HepG2 (cell line): ENCODE results near the gene BRD2. TPM values are rescaled to one million over a fixed set of nuclear protein-coding genes. Genes with fewer than 3 reads are reported as not detected.

Source experiments
- ATAC-seq: fragments of 200-7000 bp; cut with Tn5 transposase; 3 replicates; pipeline ENCODE4 v1.9.1; 2020; ENCODE audit warnings: mild to moderate bottlenecking, moderate library complexity
- BruUV-seq: library from RNA; stranded (reverse); fragments of 400-500 nt; replicated peaks from 2 replicates; lab custom pipeline; 2021; lab: Mats Ljungman, UMichigan
- CTCF ChIA-PET: fragments of 300-600 bp; formaldehyde crosslinking; extraction: SDS; loops from one replicate; lab custom pipeline; 2021; ENCODE audit warnings: low total read pairs, inconsistent platforms, low intra/inter-chr PET ratio; lab: Yijun Ruan, JAX
- POLR2A ChIA-PET: fragments of 350-600 bp; sonication (Branson Sonifier 250); formaldehyde crosslinking; loops from one replicate; lab custom pipeline; 2020; ENCODE audit warnings: antibody characterized with exemption, inconsistent platforms; lab: Yijun Ruan, JAX
- DNase-seq: peaks from one replicate; pipeline ENCODE4 v3.0.0-alpha.2; 2015; ENCODE audit warnings: low spot score
- FAIRE-seq: peaks from 3 replicates; lab custom pipeline; 2011; peaks lifted over from hg19 to GRCh38; lab: Jason Lieb, UNC
- H2AFZ ChIP-seq: one replicate; pipeline ENCODE4 v1.6.1; 2011; ENCODE audit warnings: low read length, inconsistent platforms
- H3K27ac ChIP-seq: fragments of 300-600 bp; 3 replicates; pipeline ENCODE4 v1.8.0; 2011; ENCODE audit warnings: mixed run types, mild to moderate bottlenecking, mixed read lengths, low read length, inconsistent platforms; ENCODE audit not compliant: insufficient read depth; ENCODE audit errors: extremely low read length
- H3K27me3 ChIP-seq, 2 experiments: fragments of 200-600 bp in 1 of 2; 2 replicates in 1 of 2; 3 replicates in 1 of 2; pipeline versions ENCODE4 v1.6.0 to v1.8.0; 2011; ENCODE audit warnings: low read length in 2 of 2, mild to moderate bottlenecking in 2 of 2, moderate library complexity in 2 of 2, inconsistent platforms in 1 of 2; ENCODE audit not compliant: insufficient read depth in 2 of 2, control insufficient read depth in 1 of 2
- H3K36me3 ChIP-seq, 2 experiments: fragments of 200-600 bp in 1 of 2; replicated peaks in 1 of 2; 2 replicates in 1 of 2; 3 replicates in 1 of 2; pipeline versions ENCODE4 v1.5.1 to v1.8.0; 2011; ENCODE audit warnings: low read length in 2 of 2, inconsistent platforms in 1 of 2; ENCODE audit not compliant: insufficient read depth in 2 of 2, control insufficient read depth in 1 of 2
- H3K4me1 ChIP-seq: 2 replicates; pipeline ENCODE4 v1.5.1; 2012; ENCODE audit warnings: low read length, inconsistent platforms; ENCODE audit not compliant: insufficient read depth
- H3K4me2 ChIP-seq: 2 replicates; pipeline ENCODE4 v1.6.0; 2011; ENCODE audit warnings: low read depth, low read length, inconsistent platforms
- H3K4me3 ChIP-seq, 3 experiments: fragments of 200-600 bp in 1 of 3; sonication (generic), shearing (Covaris generic) in 1 of 3; replicated peaks in 1 of 3; 2 replicates each; pipeline ENCODE4 v1.5.1; 2011 to 2016; ENCODE audit warnings: low read length in 3 of 3, inconsistent platforms in 2 of 3, low read depth in 2 of 3, mild to moderate bottlenecking in 2 of 3, control low read depth in 1 of 3, mixed read lengths in 1 of 3; ENCODE audit not compliant: insufficient read depth in 1 of 3
- H3K79me2 ChIP-seq: one replicate; pipeline ENCODE4 v1.6.1; 2011; ENCODE audit warnings: low read length, inconsistent platforms; ENCODE audit not compliant: insufficient read depth
- H3K9ac ChIP-seq: 2 replicates; pipeline ENCODE4 v1.6.0; 2011; ENCODE audit warnings: mild to moderate bottlenecking, low read depth, low read length, inconsistent platforms; ENCODE audit not compliant: insufficient read depth
- H3K9me3 ChIP-seq: 2 replicates; pipeline ENCODE4 v1.5.1; 2012; ENCODE audit warnings: mild to moderate bottlenecking, low read length
- H4K20me1 ChIP-seq: 2 replicates; pipeline ENCODE4 v1.6.0; 2011; ENCODE audit warnings: inconsistent platforms, mild to moderate bottlenecking, low read length, moderate library complexity; ENCODE audit not compliant: insufficient read depth
- ATAD3A ChIP-seq: sonication (generic); formaldehyde crosslinking; IDR thresholded peaks from 2 replicates; pipeline ENCODE4 v1.4.0; 2020; ENCODE audit warnings: missing genetic modification reagents
- DBP ChIP-seq: sonication (generic); formaldehyde crosslinking; IDR thresholded peaks from 2 replicates; pipeline ENCODE4 v1.4.0; 2020; ENCODE audit warnings: missing genetic modification reagents; ENCODE audit errors: not compliant biosample characterization
- EP300 ChIP-seq, 3 experiments: sonication (generic) in 1 of 3; formaldehyde crosslinking in 1 of 3; IDR thresholded peaks; 2 replicates each; pipeline versions ENCODE4 v1.5.1 to v1.6.1; 2011 to 2020; ENCODE audit warnings: low read depth in 2 of 3, low read length in 2 of 3, borderline replicate concordance in 1 of 3, improper control_type of control experiment in 1 of 3, mild to moderate bottlenecking in 1 of 3, missing genetic modification reagents in 1 of 3, moderate library complexity in 1 of 3
- GTF2F1 ChIP-seq: fragments of 150-350 bp; IDR thresholded peaks from 2 replicates; pipeline ENCODE4 v1.6.1; 2014; ENCODE audit warnings: low read length
- GZF1 ChIP-seq: sonication (generic); formaldehyde crosslinking; IDR thresholded peaks from 2 replicates; pipeline ENCODE4 v1.5.1; 2020; ENCODE audit warnings: mild to moderate bottlenecking, missing genetic modification reagents
- KDM1A ChIP-seq: IDR thresholded peaks from 2 replicates; pipeline ENCODE4 v1.6.1; 2016; ENCODE audit warnings: missing compliant biosample characterization
- KLF9 ChIP-seq: IDR thresholded peaks from 2 replicates; pipeline ENCODE4 v1.6.1; 2016; ENCODE audit warnings: low read depth
- MNT ChIP-seq: fragments of 450-650 bp; IDR thresholded peaks from 2 replicates; pipeline ENCODE4 v1.6.1; 2016
- MTA1 ChIP-seq: sonication (generic); formaldehyde crosslinking; IDR thresholded peaks from 2 replicates; pipeline ENCODE4 v1.4.0; 2020; ENCODE audit warnings: missing genetic modification reagents, mild to moderate bottlenecking, borderline replicate concordance
- RBM39 ChIP-seq: fragments of 200-400 bp; formaldehyde crosslinking; IDR thresholded peaks from one replicate; pipeline ENCODE4 v1.6.1; 2018; ENCODE audit warnings: antibody characterized with exemption, mild to moderate bottlenecking, low read depth, low read length; ENCODE audit not compliant: poor library complexity, severe bottlenecking
- TBP ChIP-seq: sonication (generic); formaldehyde crosslinking; IDR thresholded peaks from 2 replicates; pipeline ENCODE4 v1.5.0; 2020; ENCODE audit warnings: missing genetic modification reagents
- ZKSCAN1 ChIP-seq: fragments of 150-350 bp; IDR thresholded peaks from 2 replicates; pipeline ENCODE4 v1.6.1; 2014; ENCODE audit warnings: low read length
- ZNF275 ChIP-seq: sonication (generic); formaldehyde crosslinking; IDR thresholded peaks from 2 replicates; pipeline ENCODE4 v1.8.0; 2022; ENCODE audit warnings: missing genetic modification reagents, mild to moderate bottlenecking, inconsistent platforms, borderline replicate concordance
- ZNF546 ChIP-seq: sonication (generic); formaldehyde crosslinking; conservative IDR thresholded peaks from 2 replicates; pipeline ENCODE4 v1.8.1; 2023; ENCODE audit warnings: mild to moderate bottlenecking, missing genetic modification reagents
- ZNF691 ChIP-seq: sonication (generic); formaldehyde crosslinking; IDR thresholded peaks from 2 replicates; pipeline ENCODE4 v1.4.0; 2020; ENCODE audit warnings: missing genetic modification reagents, low read depth, mild to moderate bottlenecking, borderline replicate concordance
- ZSCAN25 ChIP-seq: sonication (generic); formaldehyde crosslinking; IDR thresholded peaks from 2 replicates; pipeline ENCODE4 v1.8.0; 2022; ENCODE audit warnings: mild to moderate bottlenecking, missing genetic modification reagents
- WGBS: methylation state at CpG from one replicate; pipeline ENCODE4 v1.1.6; 2017; ENCODE audit warnings: low lambda C conversion rate; 5-methylcytosine and 5-hydroxymethylcytosine counted together
- in situ Hi-C: cut with HindIII; loops from 2 replicates; pipeline ENCODE4 v1.10.0; 2017; ENCODE audit warnings: low pct_unique_long_range_greater_than_20kb; ENCODE audit not compliant: extremely low pct_ligation_motif_present
- intact Hi-C: fragments of 100-400 bp; cut with micrococcal nuclease; formaldehyde crosslinking; loops from one replicate; pipeline ENCODE4 v1.10.0; 2022; ENCODE audit not compliant: unreplicated experiment
- polyA plus RNA-seq, 8 experiments: library from polyadenylated mRNA; depleted of rRNA in 3 of 8; stranded (reverse) in 7 of 8; unstranded in 1 of 8; fragments of >200 nt; fragmentation: Illumina TruSeq in 4 of 8; extraction: Trizol in 4 of 8; gene quantifications; 2 replicates each; pipeline versions ENCODE4 v1.2.1 to v1.2.3, GENCODE V29; 2011 to 2016; ENCODE audit warnings: low read depth in 4 of 8, missing spikeins in 1 of 8, mixed read lengths in 1 of 8; ENCODE audit not compliant: insufficient read depth in 1 of 8
- total RNA-seq, 5 experiments: library from RNA; depleted of rRNA; stranded (reverse); fragments of >200 nt; fragmentation: Illumina TruSeq; extraction: Trizol; gene quantifications; 2 replicates each; pipeline ENCODE4 v1.2.3, GENCODE V29; 2016; ENCODE audit warnings: low read depth in 1 of 5

Gene BRD2
- total and polyA plus RNA-seq, 2 of the 13 experiments (the other 11 are each of a cell fraction or from before 2014, with no cell fraction given): 143 to 202 TPM

GRCh38 chr6:32972353-32973143 is 4.2 kb downstream of the BRD2 start:
- H3K27ac ChIP-seq: peak overlapping the region; percentile 99
- no peaks in the 10 kb centered on the region for H3K9me3 ChIP-seq
- FAIRE-seq: no peak
- peaks cover 47% of the 10 kb centered on the region for H3K4me1 ChIP-seq
- in situ Hi-C loops: loop anchor here (5.0 to 25.0 kb wide), 2 partner anchors 780 to 1060 kb away; partner anchors contain the start of genes GPSM3, PBX2 and ZBTB12
- peaks cover 28 to 52% of the 10 kb centered on the region in 2 experiments for H3K36me3 ChIP-seq
- peaks cover 0 to 4% of the 10 kb centered on the region in 2 experiments; a peak in 1 of 5 replicates for H3K27me3 ChIP-seq
- peaks cover 85% of the 10 kb centered on the region for H3K79me2 ChIP-seq
- peaks cover 55% of the 10 kb centered on the region for H4K20me1 ChIP-seq
- intact Hi-C loops: loop anchor here (5.0 kb wide), 1 partner anchor 225 kb away; no protein-coding TSS in a partner anchor
- WGBS: 1% methylated on average over 32 of the region's 70 CpGs
- ChIA-PET CTCF (no interaction called here), POLR2A (interaction anchor here (0.7 to 10.5 kb wide), 62 partner anchors 9 to 1573 kb away, joined by 3 to 305 read pairs (median 6); partner anchors contain the start of genes ABHD16A, AGPAT1, ATF6B and BAG6)
- DNase-seq: no peak
- peak; percentile 0; the same call in 2 of the 3 replicates for ATAC-seq
- peak overlapping the region; percentile 97 for H3K4me2 ChIP-seq
- no peak overlapping the region for H2AFZ ChIP-seq
- peak overlapping the region; percentile 90 to 98 (median 95) for H3K4me3 ChIP-seq
- peak overlapping the region; percentile 90 for H3K9ac ChIP-seq
- TSS peak; percentile 41 for BruUV-seq
- TF ChIP-seq KDM1A (CRISPR knock-in tag) (no peak), MNT (no peak), RBM39 (no peak), ATAD3A (CRISPR knock-in tag) (no peak), ZKSCAN1 (no peak), ZNF275 (CRISPR knock-in tag) (no peak; the same call in 1 of the 2 replicates), MTA1 (CRISPR knock-in tag) (no peak), ZNF546 (CRISPR knock-in tag) (peak; percentile 58; the same call in 1 of the 2 replicates), EP300 (IDR thresholded peaks at IDR 0.05; ENCODE audit: low read depth in 2 of 2, low read length in 2 of 2) (0 out of 4 replicates have a peak, but pooled peaks of 1 of the 2 experiments have one; percentile 5), EP300 (CRISPR knock-in tag; IDR thresholded peaks at IDR 0.05; ENCODE audit: borderline replicate concordance) (no peak), GTF2F1 (no peak), TBP (CRISPR knock-in tag) (no peak), KLF9 (CRISPR knock-in tag) (no peak), ZSCAN25 (CRISPR knock-in tag) (no peak), DBP (CRISPR knock-in tag) (no peak), ZNF691 (CRISPR knock-in tag) (no peak), GZF1 (CRISPR knock-in tag) (0 out of 2 replicates have a peak, but pooled peaks have one; percentile 21)
